ENCODE data around the gene SMPD4.
"Not testable (repeated sequence)": the region's sequence is repeated elsewhere in the genome, so short reads cannot be mapped to it uniquely, and the experiment has no call there.

SMPD4 gene

GRCh38 chr2:130157825-130158514 lies 23.4 kb downstream of the SMPD4 start:
- DNase-seq, result not testable (repeated sequence)

GRCh38 chr2:130157354-130157753 lies 24.0 kb downstream of the SMPD4 start:
- DNase-seq, result not testable (repeated sequence)

DNA sequence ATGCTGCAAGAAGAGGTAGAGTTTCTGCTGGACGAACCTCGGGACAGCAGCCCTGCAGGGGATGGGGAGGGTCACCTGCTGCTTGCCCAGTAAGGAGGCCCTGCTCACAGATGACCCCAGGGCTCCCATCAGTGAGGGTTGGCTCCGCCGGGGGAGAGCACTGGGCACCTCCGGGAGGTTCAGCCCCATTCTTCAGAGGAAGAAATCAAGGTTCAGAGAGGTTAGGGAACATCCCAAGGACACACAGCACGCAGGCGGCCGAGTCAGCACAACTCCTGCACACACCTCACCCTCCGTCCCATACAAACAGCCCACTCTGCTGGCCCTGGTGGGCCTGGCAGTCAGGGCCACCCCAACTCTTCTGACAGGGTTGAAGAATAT lies 24.8 kb downstream of the SMPD4 start:
- no peak for DNase-seq

- not testable (repeated sequence) for DNase-seq
Observed at GRCh38 chr2:130155956-130156623, 25.3 kb downstream of the SMPD4 start.

DNA sequence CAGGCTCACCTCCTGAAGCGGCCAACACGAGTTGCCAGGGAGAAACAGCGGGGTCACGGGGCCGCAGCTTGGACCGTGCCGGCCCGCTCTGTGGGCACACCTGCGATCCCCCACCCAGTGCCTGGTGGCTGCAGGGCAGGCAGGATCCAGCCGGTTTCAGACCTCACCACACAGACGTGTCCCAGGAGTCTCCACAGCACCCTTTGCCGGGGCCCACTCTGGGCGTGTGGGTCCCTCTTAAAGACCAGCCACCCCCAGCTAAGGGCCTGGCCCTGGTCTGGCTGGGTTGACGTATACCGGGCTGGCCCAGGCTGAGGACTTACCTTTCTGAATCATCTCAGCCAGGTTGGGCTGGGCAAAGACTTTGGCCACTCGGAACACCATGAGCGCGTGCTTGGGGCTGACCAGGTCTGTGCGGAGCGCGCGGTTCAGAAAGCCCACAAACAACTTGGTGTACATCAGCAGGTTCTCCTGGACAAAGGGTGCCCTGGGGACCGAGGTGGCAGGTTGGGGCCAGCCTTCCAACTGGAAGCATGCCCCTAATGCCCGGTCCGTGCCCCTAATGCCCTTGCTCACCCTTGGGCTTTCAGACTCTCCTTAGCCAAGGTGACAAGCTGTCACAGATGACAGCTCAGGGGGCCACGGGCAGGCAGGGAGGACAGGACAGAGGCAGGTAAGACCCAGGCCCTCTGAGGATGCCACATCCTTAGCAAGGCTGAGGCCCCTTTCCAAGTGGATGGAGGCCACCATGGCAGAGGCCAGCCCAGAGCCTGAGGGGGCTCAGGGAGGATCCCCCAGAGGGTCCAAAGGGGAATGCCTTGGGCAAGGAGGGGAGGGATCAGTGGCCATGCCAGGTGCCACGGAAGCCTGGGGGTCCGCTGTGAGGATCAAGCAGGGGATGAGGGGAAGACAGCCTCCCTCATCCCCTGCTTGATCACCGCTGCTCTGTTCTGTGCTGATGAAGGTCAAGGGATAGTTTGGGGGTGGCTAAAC lies 26.3 kb downstream of the SMPD4 start:
- DNase-seq, result no peak

DNA sequence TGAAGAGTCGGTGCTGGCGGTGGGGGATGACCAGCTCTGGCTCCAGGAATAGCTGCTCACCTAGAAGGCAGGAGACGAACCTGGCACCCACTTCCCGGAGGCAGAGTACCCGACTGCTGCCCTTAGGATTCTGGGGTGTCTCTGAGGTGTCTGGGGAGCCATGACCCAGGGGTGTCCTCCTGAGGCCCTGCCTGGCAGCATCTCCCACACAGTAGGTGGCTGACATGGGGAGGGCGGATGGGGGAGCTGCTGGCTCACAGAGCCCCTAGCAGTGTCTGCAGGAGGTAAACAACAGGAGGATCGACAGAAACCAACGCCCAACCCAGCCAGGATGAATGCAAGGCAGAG lies 27.0 kb downstream of the SMPD4 start:
- DNase-seq, result not testable (repeated sequence)

DNA sequence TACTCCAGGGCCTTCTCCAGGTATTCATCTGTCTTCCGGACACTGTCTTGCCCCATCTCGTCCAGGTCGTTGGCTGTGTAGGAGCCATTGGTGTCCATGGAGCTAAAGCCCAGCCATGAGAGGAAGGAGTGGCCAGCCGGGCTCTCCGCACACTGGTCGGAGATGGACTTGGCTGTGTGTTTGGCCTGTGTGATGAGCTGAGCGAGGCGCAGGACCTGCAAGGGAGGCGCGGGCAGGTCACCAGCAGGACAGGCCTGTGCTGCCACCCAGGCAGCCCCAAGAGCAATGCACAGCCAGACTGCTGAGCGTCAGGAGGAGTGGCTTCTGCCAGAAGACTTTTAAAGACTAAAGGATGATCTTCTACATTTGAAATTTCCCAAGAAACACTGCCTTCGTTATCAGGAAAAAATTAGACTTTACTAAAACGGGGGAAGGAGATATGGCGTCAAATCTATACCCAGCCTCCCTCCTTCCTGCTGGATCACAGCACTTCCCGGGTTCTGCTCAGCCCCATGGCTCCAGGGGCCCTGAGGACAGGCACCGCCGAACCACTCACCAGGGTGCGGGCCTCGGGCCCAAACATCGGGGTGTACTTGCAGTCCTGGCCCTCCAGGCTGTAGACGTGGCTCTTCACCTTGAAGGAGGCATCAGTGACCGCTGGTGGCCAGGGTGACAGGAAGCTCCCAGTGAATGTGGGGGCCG lies 27.5 kb downstream of the SMPD4 start:
- DNase-seq, result not testable (repeated sequence)

DNA sequence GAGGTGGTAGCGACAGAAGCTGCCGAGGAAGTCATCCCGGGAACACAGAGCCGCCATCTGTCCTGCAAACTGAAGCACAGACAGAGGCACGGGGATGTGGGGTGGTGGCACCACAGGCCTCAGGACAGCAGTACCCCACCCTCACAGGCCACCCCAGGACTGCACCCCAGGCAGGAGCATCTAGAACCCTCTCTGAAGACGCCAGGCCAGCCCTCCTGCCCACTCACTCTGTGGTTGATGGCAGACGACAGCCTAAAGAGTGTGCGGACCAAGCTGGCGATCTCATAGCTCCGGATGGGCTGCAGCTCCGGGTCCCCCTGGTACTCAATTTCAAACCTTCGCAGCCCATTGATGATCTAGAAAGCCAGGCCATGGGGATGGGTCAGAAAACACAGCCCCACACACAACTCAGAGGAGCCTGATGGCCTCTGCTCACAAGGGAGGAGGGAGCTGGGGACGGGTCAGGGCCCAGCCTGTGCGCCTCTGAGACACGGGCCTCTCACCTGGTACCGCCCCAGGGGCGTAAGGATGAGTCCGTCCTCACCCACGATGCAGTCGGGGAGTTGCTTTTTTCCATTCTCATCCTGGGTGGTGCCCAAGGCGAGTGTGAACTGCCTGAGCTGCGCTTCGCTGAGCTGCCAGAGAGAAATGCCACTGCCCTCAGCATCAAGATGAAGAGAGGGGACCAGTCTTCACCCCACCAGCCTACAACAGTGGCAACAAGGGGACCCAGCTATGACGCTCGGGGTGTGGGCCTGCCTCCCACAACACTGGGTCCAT lies 28.4 kb downstream of the SMPD4 start:
- DNase-seq, result no peak

- DNase-seq, result not testable (repeated sequence)
Observed at GRCh38 chr2:130152136-130152815, 29.1 kb downstream of the SMPD4 start.

- DNase-seq, result not testable (repeated sequence)
Observed at GRCh38 chr2:130151145-130151512, 30.3 kb downstream of the SMPD4 start.

GRCh38 chr2:130150181-130151144 lies 30.9 kb downstream of the SMPD4 start:
- DNase-seq, result no peak

- not testable (repeated sequence) for DNase-seq
Observed at GRCh38 chr2:130148515-130148914, 32.9 kb downstream of the SMPD4 start.

- DNase-seq, result peak; percentile 16 to 28
Observed at GRCh38 chr2:130145006-130145414, 36.4 kb downstream of the SMPD4 start, which contains the start of gene CCDC74B. TSS of gene CCDC74B (minus strand) at chr2:130145112. CDS start at chr2:130144996, 116 bp downstream.

- DNase-seq, result not testable (repeated sequence)
Observed at GRCh38 chr2:130143266-130144039, 37.9 kb downstream of the SMPD4 start.

GRCh38 chr2:130142396-130143265 lies 38.8 kb downstream of the SMPD4 start:
- DNase-seq, result not testable (repeated sequence)

GRCh38 chr2:130141645-130142370 lies 39.6 kb downstream of the SMPD4 start:
- not testable (repeated sequence) for DNase-seq

GRCh38 chr2:130141002-130141401 lies 40.4 kb downstream of the SMPD4 start:
- not testable (repeated sequence) for DNase-seq

Data from NCI-H187 (cell line).